ENCODE measurements around the gene SH3PXD2A.
"Not testable (repeated sequence)": the region's sequence is repeated elsewhere in the genome, so short reads cannot be mapped to it uniquely, and the experiment has no call there.

SH3PXD2A gene

DNA sequence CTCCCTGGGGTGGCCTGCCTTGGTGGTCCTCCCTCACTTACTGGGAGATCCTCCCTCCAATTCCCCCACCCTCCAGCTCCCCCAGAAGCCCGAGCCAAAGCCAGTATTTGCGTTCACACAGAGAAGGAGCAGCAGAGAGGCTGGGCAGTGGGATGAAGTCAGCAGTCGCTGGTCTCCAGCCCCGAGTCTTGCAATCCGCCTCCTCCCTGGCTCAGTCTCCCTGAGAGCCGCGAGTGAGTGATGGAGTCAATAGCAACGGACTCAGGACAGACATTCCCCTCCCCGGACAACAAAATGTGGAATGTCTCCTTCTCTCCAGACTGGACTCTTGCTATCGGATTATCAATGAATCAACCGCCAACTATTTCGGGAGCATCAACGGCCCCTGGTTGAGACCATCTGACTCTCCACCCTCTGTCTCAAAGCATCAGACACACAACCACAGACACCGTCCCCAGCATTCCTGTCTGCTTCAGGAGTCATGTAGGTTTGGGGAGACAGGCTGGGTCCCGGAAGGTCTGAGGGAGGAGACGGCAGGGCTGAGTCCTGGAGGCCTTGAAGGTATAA lies 178.4 kb downstream of the SH3PXD2A start:
- DNase-seq, result no peak

DNA sequence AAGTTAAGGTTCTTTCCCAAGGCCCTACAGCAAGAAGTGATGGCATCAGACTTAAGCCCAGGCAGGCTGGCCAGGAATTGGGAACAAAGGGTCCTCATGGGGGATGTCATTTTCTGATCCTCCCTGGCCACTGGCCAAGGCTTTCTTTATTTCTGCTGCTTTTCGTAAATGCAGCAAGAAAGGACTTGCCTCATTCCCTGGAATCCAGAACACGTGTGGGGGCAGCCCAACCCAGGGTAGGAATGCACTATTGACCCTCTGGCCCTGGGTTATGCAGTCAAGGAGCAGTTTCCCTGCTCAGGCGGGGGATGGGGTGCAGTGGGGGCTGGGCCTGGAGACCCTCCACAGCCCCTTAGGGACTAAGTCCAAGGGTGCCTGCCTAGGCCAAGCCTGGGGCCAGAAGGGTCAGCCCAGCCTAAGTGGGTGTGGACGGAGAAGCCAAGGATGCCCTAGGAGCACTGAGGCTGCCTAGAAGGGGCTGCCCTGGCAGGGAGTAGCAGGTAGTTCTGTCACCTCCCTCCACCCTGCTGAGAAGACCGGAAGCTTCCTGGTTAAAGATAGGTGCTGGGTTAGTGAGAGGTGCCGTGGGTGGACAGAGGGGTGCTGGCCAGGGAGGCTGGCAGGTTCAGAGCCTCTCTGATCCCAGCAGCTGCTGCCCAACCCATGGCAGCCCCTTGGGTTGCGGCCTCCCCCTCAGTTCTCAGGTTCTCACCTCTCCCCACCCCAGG lies 179.2 kb downstream of the SH3PXD2A start:
- no peak for DNase-seq

DNA sequence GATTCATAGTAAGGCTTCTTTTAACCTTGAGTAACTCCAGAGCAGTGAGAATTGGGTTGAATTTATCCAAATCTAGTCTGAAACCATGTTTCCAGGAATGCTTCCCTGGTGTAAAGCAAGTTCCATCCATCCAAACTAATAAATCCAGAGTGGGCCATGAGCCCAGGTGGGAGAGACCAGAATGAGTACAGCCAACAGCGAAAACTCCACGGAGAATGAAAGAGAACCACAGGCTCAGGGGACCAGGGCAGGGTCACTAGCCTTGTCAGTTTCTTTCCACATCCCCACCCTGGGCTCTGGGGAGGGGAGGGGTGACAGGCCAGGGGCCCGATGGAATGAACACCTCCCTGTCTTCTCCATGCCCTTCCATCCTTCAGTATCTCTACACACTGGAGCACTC lies 181.8 kb downstream of the SH3PXD2A start:
- no peak for DNase-seq

DNA sequence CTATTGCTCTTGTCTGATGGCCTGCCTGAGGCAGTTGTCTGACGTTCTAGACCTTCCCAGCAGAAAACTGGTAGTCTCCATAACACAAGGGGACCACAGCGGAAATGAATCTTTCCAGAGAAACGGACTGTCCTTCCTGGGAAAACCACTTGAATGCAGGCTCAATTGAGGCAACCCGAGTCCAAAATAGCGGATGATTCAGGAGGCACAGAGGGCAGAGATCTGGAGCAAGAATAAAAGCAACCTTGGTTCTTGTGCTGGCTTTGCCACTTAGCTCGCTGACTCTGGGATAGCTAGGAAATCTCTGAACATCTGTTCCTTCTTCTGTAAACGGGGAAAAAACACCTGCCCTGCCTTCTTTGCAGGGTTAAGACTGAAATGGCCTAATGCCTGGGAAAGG lies 183.0 kb downstream of the SH3PXD2A start:
- no peak for DNase-seq

DNA sequence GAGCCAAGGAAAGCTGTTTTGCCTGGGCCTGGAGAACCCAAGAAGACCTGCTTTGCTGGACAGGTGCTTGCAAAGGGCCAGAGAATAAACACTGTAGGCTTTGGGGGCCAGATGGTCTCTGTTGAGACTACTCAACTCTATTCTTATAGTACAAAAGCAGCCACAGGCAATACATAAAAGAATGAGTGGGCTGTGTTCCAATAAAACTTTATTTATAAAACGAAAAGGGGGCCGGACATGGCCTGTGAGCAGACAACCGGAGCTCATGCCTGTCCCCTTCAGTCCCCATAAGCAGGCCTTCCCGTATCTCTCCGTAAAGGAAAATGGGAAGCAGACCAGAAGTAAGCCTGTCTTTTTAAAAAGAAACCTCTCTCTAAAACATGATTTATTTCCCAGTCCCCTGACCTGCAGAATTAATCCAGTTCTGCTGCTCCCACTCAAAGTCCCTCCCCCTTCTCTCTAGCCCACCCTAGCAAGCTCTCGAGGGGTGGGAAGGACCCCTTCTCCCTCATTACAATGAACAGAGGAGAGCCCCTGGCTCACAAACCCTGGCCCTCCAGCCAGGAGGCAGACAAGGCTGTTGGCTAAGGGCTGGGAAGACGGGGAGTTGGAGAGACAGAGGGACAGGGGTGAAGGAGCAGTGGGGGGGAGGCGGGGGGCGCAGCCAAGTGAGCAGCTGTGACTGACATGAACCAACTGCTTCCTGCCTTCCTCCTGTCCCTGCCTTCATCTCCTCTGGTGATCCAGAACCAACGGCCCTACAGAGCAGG lies 184.1 kb downstream of the SH3PXD2A start:
- DNase-seq, result no peak

DNA sequence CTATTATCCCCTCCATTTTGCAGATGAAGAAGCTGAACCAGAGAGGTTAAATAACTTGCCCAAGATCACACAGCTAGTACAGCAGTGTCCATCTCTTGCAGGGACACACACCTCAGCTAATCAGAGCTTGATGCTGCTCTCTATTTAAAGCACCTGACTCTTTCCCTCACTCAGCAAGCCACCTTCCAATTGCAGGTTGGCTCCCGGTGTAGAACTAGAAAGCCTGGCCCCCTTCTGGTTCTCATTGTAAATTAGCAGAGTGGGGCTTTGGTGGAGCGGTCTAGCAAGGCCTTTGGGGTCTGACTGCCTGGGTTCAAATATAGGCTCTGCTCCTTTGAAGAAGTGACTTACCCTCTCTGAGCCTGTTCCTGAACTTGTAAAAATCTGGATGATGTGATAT lies 185.4 kb downstream of the SH3PXD2A start:
- no peak for DNase-seq

DNA sequence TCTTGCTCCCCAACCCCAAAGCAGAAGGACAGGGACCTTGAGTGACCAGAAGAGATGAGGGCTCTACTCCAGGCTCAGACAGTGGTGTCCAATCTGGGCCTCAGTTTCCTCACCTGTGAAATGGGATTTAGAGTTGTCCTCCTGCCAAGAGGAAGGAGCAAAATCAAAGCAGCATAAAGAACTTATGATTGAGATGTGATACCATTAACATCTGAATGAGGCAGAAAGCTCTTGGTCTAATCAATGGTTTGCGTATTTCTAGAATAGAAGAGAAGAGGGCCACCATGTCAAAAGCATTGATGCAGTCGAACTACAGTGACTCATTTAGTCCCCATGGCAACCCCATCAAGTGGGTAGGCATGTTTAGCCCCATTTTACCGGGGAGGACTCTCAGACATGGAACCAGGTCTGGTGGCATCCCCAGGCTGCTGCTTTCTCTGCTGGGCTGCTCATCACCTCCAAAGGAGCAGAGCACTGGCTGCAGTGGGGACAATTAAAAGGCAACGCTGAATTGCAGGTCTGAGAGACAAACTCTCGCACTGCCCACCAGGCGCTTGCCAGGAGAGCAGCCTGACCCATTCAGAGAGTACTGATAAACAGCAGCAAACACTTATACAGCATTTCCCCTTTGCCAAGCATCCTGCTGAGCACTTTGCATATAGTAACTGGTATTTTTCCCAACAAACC lies 186.0 kb downstream of the SH3PXD2A start:
- no peak for DNase-seq

DNA sequence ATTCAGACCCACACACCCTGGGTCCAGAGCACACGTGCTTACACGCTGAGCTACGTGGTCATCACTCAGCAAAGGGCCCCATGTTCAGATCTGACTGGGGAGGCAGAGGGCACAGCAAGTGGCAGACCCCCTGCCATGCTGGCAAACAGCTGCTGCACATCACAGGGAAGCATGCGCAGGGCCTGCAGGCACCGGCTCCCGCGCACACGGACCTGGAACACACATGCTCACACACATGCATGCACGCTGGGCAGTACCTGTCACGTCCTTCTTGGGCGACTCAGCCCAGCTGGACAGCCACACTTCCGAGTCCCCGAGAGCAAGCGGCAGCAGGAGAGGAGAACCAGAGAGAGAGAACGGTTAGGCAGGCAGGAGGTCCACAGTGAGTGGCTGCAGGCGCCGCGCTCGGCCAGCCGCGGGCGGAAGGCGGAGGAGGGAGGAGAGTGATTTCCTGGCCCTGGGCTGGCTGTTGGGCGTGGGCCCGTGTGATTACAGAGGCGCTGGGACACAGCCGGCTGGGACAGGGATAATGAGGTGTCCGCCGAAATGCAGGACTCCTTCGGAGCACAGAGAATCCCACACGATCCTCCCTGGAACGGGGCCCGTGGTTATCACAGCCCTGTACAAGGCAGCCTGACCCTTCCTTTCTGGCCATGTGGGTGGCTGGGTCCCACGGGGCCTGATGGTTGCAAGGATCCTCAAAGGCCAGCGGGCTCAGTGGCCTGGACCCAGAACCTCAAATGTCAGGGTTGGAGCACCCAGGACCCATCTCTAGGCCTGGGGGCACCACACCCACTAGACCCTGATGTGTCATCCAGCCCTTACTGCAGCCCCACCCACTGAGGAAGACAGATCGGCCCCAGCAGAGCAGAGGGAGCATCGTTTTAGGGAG lies 186.8 kb downstream of the SH3PXD2A start:
- DNase-seq, result no peak

DNA sequence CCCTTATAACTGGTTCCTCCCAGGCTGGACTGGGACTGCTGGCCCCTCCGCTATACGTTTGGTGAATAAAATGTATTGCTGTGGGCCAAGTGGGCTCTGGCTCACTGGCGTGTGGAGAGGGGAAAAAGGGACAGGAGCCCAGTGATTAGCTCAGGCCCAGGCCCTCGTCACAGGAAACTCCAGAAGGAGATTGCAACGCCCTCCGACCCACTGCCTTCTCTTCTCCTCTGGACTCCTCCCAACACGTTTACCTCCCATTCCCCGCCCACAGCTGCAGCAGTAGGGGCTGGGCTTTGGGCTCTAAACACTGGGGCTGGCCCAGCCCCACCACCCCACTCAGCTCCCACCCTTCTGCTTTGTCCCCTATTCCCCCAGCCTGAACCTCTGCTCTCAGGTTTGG lies 188.0 kb downstream of the SH3PXD2A start:
- DNase-seq, result no peak

DNA sequence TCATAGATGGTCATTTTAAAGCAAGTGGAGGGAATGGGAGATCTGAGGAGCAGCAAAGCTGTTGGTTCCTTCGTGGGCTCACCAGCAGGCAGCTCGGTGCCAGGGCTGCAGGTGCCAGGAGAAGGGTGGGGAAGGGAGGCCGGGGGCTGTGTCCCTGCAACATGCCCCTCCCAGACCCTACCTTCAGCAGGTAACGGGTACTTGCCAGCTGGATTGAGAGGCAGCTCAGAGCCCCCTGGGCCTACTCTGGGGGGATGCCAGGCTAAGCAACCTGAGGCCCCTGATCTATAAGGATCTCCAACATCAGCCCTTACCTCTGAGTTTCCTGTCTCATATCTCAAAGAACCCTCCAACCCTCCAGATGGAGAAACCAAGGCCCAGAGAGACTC lies 188.6 kb downstream of the SH3PXD2A start:
- DNase-seq, result no peak

DNA sequence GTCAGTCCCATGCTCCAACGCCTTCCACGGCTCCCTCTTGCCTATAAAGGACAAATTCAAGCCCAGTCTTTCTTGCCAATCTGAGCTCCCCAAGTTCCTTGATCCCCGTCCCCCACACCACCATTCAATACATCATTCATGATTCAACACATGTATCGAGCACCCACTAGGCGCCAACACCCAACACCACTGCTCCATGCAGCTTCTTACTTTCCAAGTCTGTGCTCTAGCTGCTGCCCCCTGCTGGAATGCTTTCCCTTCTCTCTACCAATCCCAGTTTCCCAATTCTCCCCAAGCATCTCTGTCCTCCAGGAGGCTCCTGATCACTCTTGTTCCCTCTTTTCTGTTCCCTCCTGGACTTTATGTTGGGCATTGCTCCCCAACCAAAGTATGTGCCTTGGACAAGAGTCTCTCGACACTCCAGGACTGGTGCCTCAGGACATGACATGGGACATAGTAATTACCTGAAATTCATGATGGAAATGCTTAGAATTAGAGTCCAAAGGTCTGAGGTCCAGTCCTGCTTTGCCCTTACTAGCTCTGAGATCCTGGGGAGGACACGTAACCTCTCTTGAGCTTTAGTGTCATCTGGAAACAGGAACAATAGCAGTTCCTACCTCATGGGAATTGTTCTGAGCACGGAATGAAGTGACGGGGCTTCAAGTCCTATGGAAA lies 189.2 kb downstream of the SH3PXD2A start:
- no peak for DNase-seq

DNA sequence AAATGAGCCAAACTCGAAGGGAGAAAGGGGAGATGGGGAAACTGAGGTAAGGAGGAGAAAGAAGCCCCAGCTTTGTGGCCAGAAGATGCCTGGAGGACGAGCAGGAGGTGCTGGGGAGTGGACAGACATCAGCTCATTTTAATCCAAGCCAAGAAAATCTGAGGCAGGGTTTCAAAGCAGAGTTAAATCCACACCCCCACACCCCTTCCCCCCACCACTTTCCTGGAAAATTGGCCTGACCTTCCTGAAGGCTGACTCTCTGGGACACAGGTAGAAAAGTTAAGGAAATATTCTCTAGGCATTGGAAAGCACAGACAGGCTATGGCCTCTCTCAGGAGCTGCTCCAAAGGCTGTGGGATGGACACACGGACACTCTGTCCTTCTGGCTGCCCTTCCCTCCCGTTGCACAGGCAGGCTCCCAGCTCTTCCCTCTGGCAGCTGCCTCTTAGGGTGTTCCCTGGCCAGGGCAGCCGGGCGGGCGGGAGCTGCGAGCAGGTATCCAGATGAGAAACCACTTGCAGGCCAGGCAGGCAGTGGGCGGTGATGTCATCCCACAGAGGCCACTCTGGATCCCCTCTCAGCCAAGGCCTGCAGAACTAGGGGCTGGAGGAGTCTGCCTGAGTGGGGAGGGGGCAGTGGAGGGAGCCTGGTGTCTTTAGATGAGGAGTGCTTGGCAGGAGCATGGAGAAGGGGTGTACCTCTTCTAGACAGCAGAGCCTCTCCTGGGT lies 190.1 kb downstream of the SH3PXD2A start:
- DNase-seq, result no peak

DNA sequence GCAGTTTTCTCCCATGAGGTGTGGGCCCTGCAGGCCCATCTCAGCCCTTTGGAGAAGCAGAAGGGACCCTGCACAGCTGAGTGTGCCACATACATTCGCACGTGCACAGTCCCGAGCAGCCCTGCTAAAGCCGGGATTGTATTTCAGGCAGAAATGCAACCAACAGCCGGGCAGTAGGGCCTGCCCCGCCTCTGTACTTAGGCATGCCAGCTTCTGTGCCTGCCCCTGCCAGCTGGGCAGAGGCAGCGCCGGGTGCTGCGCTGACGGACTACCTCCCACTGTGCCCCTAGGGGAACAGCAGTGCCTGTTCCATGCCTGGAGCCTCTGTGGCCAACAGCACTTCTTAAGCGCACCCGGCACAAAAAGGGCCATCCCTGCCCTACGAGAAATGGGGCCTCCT lies 191.6 kb downstream of the SH3PXD2A start:
- no peak for DNase-seq

DNA sequence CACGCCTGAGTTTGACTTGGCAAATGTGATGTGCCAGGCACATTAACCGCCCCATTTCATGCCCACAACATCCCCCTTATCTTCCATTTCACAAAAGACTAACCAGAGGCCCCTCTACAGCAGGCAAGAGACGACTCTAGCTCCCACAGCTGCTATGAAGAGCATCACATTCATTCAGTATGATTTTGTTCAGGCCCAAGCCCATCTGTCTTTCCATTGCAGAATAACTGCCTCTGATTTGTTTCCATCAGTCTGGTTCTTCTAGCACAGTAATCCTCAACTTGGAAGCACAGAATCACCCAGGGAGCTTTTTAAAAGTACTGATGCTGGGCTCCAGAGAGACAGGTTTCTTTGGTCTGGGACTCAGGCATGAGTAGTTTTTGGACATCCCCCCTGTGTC lies 192.1 kb downstream of the SH3PXD2A start:
- no peak for DNase-seq

DNA sequence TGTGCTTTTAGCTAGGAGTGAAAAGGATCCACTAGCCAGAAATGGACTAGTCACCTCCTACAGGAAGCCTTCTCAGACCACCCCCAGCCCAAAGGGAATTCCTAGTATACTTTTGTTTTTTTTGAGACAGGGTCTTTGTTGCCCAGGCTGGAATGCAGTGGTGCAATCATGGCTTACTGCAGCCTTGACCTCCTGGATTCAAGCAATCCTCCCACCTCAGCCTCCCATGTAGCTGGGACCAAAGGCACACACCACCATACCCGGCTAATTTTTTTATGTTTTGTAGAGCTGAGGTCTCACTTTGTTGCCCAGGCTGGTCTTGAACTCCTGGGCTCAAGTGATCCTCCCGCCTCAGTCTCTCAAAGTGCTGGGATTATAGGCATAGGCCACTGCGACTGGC lies 192.7 kb downstream of the SH3PXD2A start:
- not testable (repeated sequence) for DNase-seq

DNA sequence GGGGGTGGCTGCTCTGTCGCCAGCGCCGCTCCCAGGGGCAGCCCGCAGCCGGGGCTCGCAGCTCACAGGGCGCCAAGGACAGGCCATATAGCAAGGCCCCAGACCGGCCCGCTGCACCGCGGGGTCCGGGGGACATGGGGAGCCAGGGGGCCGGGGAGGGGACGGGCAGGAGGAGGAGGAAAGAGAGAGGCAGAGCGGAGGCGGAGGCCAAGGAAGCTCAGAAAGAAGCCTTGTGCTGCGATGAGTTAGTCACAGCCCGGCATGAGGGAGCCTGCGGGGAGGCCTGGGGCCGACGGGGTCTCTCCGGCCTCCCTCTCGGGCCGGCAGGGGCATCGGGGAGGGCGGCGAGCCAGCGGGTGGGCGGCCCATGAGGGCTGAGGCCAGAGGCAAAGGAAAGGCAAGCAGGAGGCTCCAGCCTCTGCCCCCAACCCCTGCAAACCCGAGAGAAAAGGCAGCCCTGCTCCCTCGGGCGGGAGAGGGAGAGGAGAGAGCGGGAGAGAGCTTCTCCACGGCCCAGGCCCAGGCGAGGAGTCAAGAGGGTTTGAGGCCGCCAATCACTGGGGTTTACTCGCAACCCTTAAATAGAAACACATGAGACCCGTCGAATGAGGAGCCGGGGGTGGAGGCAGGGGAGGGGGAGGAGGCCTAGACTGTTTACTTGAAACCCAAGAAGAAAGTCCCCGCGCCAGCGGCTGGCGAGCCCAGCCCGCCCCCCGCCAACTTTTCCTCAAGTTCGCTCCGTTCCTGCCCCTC lies 194.0 kb downstream of the SH3PXD2A start:
- DNase-seq, result peak; percentile 47

DNA sequence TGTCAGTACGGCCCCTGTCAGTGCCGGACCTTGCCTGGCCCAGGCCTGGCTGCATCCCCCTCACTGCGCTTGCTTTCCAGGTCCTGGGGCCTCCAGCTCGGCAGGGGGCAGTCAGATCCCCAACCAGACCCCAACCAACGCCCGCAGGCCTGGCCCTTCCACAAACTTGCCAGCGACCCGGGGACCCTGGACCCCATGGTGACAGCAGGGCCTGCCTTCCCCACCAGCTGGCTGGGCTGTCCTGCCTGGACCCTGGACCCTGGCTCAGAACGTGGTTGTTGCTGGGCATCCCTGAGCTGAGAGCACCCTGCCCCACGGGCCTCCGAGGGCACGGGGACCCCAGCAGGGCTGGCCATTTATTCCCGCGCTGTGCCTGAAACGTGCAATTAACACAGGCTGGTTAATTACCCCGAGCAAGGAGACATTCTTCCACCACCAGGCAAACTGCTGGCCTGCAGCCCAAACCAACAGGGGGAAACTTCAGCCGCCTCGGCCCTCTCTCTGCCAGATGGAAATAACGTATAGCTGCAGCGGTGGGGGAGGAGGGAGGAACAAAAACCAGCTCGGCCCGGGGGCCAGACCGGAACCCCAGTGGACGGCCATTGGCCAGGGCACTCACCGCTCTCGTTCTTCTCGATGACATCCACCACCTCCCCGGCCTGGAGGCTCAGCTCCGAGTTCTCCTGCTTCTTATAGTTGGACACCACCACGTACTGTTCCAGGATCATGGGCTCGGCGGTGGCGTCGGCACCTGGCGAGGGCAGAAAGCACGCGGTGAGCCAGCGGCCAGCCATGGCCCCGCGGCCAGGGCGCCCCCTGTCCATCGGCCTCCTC lies 194.8 kb downstream of the SH3PXD2A start:
- peak; percentile 7 for DNase-seq

DNA sequence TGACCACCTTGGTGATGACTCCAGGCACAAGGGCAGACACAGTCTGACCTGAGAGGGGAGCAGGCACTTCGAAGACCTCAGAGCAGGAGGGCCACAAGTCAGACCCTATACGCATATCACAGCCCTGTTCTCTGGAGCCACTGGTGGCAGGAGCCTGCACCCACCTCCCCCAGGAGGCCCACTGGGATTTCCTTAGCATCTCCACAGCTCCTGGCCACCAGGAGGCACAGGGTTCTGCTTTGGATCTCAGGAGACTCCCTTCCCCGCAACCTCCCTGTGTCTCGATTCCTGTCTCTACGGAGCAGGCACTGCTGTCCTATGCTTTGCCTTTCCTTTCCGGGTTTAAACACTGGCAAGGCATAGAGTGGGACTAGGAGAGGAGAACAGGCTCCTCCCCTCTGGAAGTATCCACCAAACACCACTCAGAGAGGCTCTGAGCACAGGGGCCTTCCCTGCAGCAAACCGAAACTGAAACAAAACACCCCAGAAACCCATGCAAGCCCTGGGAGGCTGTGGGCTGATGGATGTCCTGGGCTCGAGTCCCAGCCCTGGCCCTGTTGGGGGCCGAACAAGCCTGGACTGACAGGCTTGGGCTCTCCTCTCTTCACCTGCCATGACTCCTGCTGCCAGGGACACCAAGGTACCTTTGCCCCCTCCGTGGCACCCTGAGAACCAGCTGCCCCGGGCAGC lies 195.6 kb downstream of the SH3PXD2A start:
- peak; percentile 48 for DNase-seq

DNA sequence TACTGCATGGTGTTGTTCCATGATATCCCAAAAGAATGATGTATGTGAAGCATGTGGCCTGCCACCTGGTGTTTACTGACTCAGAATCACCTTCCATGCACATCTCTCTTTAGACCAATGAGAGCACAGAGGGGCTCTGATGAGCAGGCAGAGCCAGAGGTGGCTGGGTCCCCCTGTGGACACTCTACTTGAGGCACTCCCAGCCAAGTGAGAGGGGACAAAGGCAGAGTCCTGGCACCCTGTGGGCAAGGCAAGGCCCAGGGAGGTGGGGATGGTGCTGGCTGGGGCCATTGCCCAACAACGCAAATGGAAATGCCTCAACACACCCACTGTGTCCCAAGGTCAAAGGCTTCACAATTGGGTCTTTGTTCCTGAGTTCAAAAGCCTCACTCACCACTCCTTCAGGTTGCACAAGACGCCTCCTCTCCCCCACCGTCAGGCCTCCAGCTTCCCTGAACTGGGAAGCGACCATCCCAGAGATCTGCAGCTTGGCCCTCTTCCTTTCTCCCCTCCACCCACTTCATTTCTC lies 197.3 kb downstream of the SH3PXD2A start:
- no peak for DNase-seq
